Peyer's patch (tissue), 4 donors: ENCODE data around the gene ARMC10.

Experiments used
- CTCF ChIP-seq, 6 experiments: fragments of 450-650 bp in 4 of 6; fragments of 200-600 bp in 2 of 6; sonication (generic) in 1 of 6; IDR thresholded peaks; one replicate each; pipeline ENCODE4 v1.5.1; 2017 to 2019; ENCODE audit warnings: antibody characterized with exemption in 6 of 6, mild to moderate bottlenecking in 3 of 6, moderate library complexity in 1 of 6
- POLR2A ChIP-seq, 2 donors: fragments of 450-650 bp; IDR thresholded peaks; one replicate each; pipeline ENCODE4 v1.5.1; 2017; ENCODE audit warnings: antibody characterized with exemption in 2 of 2, mild to moderate bottlenecking in 2 of 2, moderate library complexity in 2 of 2

- TF ChIP-seq POLR2A (IDR thresholded peaks at IDR 0.05) (no peak), CTCF (IDR thresholded peaks at IDR 0.05) (no peak)
Measured at GRCh38 chr7:103079836-103080235, 4.9 kb downstream of the ARMC10 start.
